ENCODE data around the gene KCNK16. TPM values are rescaled to one million over a fixed set of nuclear protein-coding genes. Genes with fewer than 3 reads are reported as not detected.
A peak's percentile ranks its signal among the peaks of the same experiment; 100 is the strongest.

KCNK16 gene
- total RNA-seq, 1 donor = not detected

- peak overlapping the region; percentile 76 for H2AFZ ChIP-seq (ENCODE audit: low read length)
- no peaks in the 10 kb centered on the region for H3K36me3 ChIP-seq (ENCODE audit: insufficient read depth, low read length)
- H3K4me3 ChIP-seq (ENCODE audit: insufficient read depth, low read length) = no peak overlapping the region
- DNase-seq (ENCODE audit: insufficient read length, low spot score, missing footprints) = peak; percentile 87
- no peaks in the 10 kb centered on the region for H3K79me2 ChIP-seq (ENCODE audit: insufficient read depth, low read length)
- H3K9me3 ChIP-seq (ENCODE audit: low read depth, low read length) = no peaks in the 10 kb centered on the region
- no peak overlapping the region for H3K4me2 ChIP-seq (ENCODE audit: insufficient read depth, low read length)
- TF ChIP-seq CTCF (IDR thresholded peaks at IDR 0.05; ENCODE audit: extremely low read depth, low read depth, low read length) = no peak
- H4K20me1 ChIP-seq (ENCODE audit: insufficient read depth, low read length) = no peaks in the 10 kb centered on the region
- H3K27me3 ChIP-seq (ENCODE audit: insufficient read depth, low read length) = no peaks in the 10 kb centered on the region
- no peak overlapping the region for H3K27ac ChIP-seq (ENCODE audit: low read depth, low read length)
- peaks cover 3% of the 10 kb centered on the region for H3K4me1 ChIP-seq (ENCODE audit: insufficient read depth, low read length)
These were observed 42.2 kb downstream of the KCNK16 start for GRCh38 chr6:39280247-39280731.

GRCh38 chr6:39279539-39279938 lies 43.0 kb downstream of the KCNK16 start:
- H3K4me3 ChIP-seq (ENCODE audit: insufficient read depth, low read length) = no peak overlapping the region
- no peaks in the 10 kb centered on the region for H3K9me3 ChIP-seq (ENCODE audit: low read depth, low read length)
- H3K4me2 ChIP-seq (ENCODE audit: insufficient read depth, low read length) = no peak overlapping the region
- TF ChIP-seq CTCF (IDR thresholded peaks at IDR 0.05; ENCODE audit: extremely low read depth, low read depth, low read length) = no peak
- no peaks in the 10 kb centered on the region for H4K20me1 ChIP-seq (ENCODE audit: insufficient read depth, low read length)
- no peaks in the 10 kb centered on the region for H3K79me2 ChIP-seq (ENCODE audit: insufficient read depth, low read length)
- no peak overlapping the region for H2AFZ ChIP-seq (ENCODE audit: low read length)
- H3K4me1 ChIP-seq (ENCODE audit: insufficient read depth, low read length) = peaks cover 3% of the 10 kb centered on the region
- no peaks in the 10 kb centered on the region for H3K27me3 ChIP-seq (ENCODE audit: insufficient read depth, low read length)
- H3K27ac ChIP-seq (ENCODE audit: low read depth, low read length) = no peak overlapping the region
- no peaks in the 10 kb centered on the region for H3K36me3 ChIP-seq (ENCODE audit: insufficient read depth, low read length)
- DNase-seq (ENCODE audit: insufficient read length, low spot score, missing footprints) = no peak

- Histone ChIP-seq H3K4me2 (ENCODE audit: insufficient read depth, low read length) (no peak overlapping the region), H3K27me3 (ENCODE audit: insufficient read depth, low read length) (no peaks in the 10 kb centered on the region), H3K4me3 (ENCODE audit: insufficient read depth, low read length) (no peak overlapping the region), H4K20me1 (ENCODE audit: insufficient read depth, low read length) (no peaks in the 10 kb centered on the region), H3K27ac (ENCODE audit: low read depth, low read length) (no peak overlapping the region), H3K36me3 (ENCODE audit: insufficient read depth, low read length) (no peaks in the 10 kb centered on the region), H3K9me3 (ENCODE audit: low read depth, low read length) (no peaks in the 10 kb centered on the region), H3K79me2 (ENCODE audit: insufficient read depth, low read length) (no peaks in the 10 kb centered on the region), H3K4me1 (ENCODE audit: insufficient read depth, low read length) (peaks cover 3% of the 10 kb centered on the region), H2AFZ (ENCODE audit: low read length) (no peak overlapping the region)
- no peak for DNase-seq (ENCODE audit: insufficient read length, low spot score, missing footprints)
- TF ChIP-seq CTCF (IDR thresholded peaks at IDR 0.05; ENCODE audit: extremely low read depth, low read depth, low read length) = no peak
These were observed 46.0 kb downstream of the KCNK16 start for GRCh38 chr6:39276379-39276995.

GRCh38 chr6:39274903-39275302 lies 47.6 kb downstream of the KCNK16 start:
- no peak overlapping the region for H2AFZ ChIP-seq (ENCODE audit: low read length)
- no peaks in the 10 kb centered on the region for H3K36me3 ChIP-seq (ENCODE audit: insufficient read depth, low read length)
- H3K27me3 ChIP-seq (ENCODE audit: insufficient read depth, low read length) = no peaks in the 10 kb centered on the region
- H3K27ac ChIP-seq (ENCODE audit: low read depth, low read length) = no peak overlapping the region
- no peaks in the 10 kb centered on the region for H4K20me1 ChIP-seq (ENCODE audit: insufficient read depth, low read length)
- no peak overlapping the region for H3K4me2 ChIP-seq (ENCODE audit: insufficient read depth, low read length)
- no peak overlapping the region for H3K4me3 ChIP-seq (ENCODE audit: insufficient read depth, low read length)
- no peaks in the 10 kb centered on the region for H3K9me3 ChIP-seq (ENCODE audit: low read depth, low read length)
- no peaks in the 10 kb centered on the region for H3K4me1 ChIP-seq (ENCODE audit: insufficient read depth, low read length)
- no peaks in the 10 kb centered on the region for H3K79me2 ChIP-seq (ENCODE audit: insufficient read depth, low read length)
- no peak for TF ChIP-seq CTCF (IDR thresholded peaks at IDR 0.05; ENCODE audit: extremely low read depth, low read depth, low read length)
- DNase-seq (ENCODE audit: insufficient read length, low spot score, missing footprints) = no peak

Data from osteoblast (primary cell).